Stimulated activated CD4-positive, alpha-beta T cell treated with anti-CD3 and anti-CD28 coated beads, Interleukin-1b, Interleukin-23, amount 100 ng/mL, for 48 hours (primary cell): Measurements from ENCODE around the gene ORM1.

ENCODE experiments used
- DNase-seq: peaks from one replicate; pipeline ENCODE4 v3.0.0-alpha.2; 2020

The ORM1 gene

DNA sequence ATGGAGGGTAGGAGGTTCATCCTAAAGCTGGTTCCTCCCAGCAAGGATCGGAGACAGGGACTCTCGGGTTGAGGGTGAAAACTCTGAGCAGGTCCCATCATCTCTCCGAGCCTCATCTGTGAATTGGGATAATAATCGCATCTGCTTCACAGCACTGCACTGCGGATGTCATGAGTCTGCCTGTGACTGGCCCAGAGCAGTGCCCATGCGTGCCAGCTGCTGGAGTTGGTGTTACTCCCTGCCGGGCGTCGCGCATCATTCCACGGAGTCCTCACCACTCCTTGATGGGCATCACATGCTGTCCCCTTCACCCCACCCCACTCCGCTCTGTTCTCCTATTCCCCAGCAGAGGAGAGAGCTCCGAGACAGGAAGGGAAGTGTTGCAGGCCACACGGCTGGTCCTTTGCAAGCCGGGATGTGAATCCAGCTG lies 35.1 kb upstream of the ORM1 start:
- no peak for DNase-seq

DNA sequence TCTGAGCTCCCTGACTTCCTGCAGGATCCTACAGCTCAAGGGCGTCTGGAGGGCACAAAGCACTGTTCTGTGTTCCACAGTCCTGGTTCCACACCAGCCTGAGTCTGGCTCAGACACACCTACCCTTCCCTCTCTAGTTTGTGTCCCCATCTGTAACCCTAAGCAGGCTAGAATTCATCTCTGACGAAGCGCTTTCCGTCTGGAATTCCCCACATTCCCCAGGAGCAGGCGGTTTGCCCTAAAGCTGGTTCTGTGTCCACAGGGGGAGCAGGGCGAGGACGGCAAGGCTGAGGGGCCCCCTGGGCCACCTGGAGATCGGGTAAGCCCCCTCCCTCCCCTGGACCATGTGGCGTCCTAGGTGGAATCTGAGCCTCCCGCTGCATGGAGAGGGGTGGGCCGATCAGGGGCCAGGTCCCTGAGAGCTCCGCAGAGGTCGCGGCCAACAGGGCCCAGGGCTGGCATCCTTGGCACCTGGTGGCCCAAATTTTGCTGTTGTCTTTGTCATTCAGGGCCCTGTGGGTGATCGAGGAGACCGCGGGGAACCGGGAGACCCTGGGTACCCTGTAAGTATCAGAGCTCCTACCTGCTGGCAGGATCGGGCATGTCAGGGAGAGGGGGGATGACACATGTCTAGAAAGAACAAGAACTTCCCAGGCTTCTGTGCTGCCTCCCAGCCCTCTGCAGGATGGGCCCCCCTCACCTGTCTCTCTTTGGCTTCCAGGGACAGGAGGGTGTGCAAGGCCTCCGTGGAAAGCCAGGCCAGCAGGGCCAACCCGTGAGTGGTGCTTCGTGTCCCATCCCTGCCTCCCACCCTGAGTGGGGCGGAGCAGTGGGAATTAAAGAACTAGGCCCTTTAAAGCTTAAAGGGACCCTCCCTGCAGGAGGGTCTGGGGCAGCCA lies 34.5 kb upstream of the ORM1 start:
- no peak for DNase-seq

DNA sequence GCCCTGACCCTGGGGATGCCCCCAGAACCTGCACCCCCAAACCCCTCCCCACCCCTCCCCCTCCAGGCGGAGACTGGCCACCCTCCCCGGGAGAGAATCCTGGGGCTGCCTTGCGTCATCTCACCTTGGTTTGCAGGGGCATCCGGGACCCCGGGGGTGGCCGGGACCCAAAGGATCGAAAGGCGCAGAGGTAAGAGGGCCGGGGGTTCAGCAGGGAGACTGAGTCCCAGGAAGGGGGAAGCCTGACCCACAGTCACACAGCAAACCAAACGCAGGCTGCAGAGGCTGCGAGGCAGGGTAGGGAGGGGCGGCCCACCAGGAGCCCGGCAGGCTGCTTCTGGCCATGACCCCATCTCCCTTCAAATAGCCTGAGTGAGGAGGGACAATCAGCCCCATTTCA lies 33.8 kb upstream of the ORM1 start:
- DNase-seq, result no peak

DNA sequence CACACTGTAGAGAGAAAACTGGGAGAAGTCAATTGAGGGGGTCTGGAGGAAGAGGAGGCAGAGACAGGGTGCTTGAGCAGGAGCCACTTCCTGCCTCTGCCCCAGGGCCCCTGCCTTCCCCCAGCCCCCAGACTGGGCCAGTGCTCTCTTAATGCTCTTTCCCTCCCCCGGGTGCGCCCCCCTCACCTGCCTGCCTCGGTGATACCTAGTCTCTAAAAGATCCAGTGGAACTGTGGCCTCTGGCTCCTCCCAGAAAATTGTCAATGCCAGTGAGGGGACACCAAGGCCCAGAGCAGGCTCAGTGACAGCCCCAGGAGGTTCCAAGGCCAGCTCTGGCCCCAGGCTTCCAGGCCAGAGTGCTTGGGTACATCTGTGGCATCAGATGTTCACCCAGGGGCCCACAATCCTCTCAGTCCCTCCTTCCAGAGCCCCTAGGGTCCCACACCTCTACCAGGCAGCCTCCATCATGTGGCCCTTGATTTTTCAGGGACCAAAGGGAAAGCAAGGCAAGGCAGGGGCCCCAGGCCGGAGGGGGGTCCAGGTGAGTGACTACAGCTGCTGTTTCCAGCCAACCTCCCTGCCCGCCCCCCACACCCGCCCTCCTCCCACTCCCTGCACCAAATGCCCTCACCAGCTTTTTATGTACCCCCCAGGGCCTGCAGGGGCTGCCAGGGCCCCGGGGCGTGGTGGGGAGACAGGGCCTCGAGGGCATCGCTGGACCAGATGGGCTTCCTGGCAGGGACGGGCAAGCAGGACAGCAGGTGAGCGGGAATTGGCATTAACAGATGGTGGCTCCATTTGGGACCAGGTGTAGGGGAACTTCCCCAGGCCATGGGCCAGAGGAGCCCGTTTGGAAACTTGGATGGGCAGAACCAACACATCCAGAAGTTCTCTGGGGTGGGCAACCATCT lies 33.1 kb upstream of the ORM1 start:
- no peak for DNase-seq

DNA sequence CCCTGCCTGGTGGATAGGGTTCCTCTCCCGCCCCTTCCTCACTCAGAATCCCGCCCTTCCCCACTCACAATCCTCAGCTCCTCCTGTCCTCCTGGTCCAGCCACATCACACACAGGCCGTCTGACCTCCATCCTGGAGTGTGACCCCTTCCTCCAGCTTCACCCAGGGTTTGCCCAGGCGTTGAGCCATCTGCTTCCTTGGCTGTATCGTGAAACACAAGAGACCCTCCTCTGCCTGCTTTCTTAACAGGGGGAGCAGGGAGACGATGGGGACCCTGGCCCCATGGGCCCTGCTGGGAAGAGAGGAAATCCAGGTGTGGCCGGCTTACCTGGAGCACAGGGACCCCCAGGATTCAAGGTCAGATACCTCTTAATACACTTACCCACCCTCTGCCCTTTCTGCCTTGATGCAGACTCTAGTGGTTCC lies 32.3 kb upstream of the ORM1 start:
- DNase-seq, result no peak

DNA sequence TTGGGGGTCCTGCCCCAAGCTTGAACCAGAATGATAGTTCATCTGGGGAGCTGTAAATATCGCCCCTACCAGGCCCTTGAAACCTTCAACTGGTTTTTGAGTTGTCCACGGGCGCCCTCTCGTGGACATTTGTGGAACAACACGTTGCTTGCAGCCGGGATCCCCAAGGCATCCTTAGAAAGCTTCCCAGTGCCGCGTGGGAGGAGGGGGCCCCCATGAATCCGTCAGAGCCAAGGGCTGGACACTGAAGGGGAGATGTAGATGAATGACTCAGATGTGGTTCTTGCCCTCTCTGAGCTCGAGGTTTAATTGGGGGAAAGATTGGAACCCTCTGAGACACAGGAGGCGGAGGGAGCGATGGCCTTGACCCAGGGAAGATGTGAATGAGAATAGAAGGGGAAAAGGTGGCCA lies 31.8 kb upstream of the ORM1 start:
- DNase-seq, result peak; percentile 58

DNA sequence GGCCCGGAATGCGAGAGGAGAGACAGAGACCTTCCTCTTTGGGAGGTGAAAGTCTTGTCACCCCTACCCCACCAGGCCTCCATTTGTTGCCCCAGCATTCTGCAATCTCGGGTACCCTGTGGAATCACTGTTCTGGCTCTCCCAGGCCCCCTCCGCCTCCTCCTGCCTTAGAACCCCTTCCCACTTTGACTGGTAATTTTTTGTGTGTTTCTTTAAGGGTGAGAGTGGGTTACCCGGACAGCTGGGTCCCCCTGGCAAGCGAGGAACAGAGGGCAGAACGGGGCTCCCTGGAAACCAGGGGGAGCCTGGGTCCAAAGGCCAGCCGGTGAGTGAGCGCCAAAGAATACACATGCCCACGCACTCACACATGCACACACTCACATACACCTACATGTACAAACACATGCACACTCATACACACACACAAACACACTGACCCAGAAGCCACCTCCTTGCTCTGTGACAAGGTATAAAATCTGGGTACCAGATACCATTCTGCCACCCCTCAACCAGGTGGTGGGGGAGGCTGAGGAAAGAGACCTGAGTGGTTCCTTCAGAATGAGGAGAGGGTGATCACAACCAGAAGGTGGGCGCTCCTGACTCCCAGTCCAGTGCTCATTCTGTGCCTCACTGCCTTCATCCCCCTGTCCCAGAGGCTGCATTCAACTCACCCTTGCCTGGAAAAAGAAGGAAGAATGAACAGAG lies 30.9 kb upstream of the ORM1 start:
- DNase-seq, result no peak

DNA sequence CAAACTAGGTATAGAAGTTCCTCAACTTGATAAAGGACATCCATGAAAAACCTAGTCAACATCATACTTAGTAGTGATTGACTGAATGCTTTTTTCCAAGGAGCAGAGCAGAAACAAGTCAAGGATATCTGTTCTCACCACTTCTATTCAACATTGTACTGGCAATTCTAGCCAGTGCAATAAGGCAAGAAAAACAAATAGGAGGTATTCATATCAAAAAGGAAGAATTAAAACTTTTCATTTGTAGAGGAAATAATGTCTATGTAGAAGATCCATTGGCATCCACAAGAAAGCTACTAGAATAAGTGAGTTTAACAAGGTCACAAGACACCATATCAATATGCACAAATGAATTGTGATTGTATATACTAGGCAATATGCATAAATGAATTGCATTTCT lies 28.2 kb upstream of the ORM1 start:
- DNase-seq, result no peak

DNA sequence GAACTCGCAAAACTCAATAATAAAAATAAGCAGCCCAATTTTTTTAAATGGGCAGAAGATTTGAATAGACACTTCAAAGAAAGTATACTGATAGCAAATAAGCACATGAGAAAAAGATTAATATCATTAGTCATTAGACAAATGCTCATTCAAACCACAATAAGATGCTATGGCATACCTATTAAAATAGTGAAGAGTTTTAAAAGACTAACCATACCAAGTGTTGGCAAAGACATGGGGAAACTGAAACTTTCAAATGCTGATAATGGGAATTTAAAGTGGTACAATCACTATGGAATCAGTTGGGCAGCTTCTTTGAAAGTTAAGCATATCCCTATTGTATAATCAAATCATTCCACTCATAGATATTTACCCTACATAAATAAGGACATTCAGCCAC lies 26.6 kb upstream of the ORM1 start:
- DNase-seq, result no peak

DNA sequence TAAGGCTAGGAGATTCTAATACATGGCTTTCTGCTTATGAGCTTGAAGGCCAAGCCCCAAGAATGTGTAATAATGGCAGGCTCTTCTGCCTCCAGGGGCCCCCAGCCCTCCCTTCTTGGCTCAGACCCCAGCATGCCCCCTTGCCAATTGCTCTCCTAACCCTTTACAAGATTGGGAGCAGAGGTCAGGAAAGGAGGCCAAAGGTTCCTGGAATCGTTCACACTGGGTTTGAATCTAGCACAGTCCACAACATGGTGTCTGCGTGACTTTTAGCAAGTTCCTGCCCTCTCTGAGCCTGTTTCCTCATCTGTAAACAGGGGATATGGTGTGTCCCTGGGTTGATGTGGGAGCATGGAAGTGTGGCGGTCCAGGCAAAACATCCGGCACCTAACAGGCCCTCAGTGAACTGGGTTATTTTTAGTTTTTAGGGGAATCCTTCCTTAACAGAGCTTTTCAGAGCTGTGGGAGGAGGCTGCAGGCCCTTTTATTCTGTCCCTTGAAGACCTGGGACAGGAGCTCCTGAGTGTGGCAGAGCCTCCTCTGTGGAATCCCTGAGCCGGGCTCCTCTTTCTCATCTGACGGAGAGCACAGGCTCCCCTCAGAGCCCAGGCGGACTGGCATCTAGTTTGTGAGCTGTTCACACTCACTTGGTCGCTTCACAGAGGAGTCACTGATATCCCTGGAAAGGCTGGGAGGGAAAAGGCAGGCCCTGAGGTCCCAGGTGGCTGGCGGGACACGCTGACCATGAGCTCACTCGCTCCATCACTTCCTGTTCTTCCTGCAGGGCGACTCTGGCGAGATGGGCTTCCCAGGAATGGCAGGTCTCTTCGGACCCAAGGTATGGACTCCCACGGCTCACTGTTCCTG lies 23.4 kb upstream of the ORM1 start:
- no peak for DNase-seq

DNA sequence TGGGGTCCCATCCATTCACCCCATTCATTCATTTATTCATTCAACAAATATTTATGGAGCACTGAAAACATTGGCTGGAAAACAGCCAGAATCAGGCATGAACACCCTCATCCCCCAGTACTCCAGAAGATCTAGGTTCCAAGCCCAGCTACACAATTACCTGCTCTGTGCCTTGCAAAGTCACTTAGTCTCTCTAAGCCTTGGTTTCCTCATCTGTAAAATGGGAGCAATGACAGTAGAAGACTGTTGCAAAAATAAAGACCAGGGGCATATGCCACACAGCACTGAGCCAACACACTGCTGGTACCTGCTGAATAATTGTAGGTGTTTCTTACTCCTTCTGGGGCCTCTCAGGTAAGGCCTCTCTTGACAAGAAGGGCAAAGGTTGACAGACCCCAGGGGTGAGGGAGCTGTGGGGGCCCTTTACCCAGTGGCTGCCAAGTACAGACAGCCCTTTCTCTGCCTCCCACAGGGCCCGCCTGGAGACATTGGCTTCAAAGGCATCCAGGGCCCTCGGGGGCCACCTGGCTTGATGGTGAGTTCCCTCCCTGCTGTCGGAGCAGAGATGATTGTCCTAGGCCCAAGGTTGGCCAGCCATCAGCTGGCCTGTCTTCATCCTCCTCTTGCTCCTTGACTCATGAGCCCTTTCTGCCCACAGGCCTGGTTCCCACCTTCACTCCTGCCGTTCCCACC lies 22.6 kb upstream of the ORM1 start:
- no peak for DNase-seq

DNA sequence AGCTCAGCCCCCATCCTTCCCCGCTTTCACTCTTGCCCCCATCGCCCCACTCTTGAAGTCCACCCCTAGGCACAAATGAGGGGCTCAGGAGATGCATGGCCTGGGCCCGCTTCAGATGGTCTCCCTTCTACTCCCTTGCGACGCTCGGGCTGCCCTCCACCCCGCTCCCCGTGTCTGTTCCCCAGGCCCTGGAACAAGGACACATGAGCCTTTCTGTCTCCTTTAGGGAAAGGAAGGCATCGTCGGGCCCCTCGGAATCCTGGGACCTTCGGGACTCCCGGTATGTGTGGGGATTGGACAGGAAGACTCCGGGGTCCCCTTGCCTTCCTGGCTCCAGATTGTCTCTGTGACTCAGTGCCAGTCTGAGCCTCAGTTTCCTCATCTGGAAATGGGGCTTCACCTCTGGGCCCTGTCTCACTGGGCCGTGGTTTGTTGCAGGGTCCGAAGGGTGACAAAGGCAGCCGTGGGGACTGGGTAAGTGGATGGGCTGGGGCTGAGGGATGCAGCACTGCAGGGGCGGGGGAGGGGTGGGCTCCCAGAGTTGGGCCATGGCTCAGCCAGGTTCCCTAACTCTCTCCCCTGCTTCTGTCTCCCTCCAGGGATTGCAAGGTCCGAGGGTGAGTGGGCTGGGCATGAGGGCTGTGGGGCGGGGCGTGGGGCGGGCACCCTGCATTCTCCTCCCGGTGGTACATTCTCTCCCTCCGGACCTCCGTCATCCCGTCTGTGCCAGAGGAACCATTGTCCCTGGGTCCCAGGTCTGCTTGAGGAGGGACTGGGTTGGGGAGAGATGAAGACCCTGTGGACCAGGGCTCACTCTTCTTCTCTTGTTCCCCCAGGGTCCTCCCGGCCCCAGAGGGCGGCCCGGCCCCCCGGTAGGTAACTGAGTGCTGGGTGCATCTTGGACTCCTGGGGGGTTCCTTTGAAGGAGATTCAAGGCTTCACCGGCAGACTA lies 21.8 kb upstream of the ORM1 start:
- no peak for DNase-seq

DNA sequence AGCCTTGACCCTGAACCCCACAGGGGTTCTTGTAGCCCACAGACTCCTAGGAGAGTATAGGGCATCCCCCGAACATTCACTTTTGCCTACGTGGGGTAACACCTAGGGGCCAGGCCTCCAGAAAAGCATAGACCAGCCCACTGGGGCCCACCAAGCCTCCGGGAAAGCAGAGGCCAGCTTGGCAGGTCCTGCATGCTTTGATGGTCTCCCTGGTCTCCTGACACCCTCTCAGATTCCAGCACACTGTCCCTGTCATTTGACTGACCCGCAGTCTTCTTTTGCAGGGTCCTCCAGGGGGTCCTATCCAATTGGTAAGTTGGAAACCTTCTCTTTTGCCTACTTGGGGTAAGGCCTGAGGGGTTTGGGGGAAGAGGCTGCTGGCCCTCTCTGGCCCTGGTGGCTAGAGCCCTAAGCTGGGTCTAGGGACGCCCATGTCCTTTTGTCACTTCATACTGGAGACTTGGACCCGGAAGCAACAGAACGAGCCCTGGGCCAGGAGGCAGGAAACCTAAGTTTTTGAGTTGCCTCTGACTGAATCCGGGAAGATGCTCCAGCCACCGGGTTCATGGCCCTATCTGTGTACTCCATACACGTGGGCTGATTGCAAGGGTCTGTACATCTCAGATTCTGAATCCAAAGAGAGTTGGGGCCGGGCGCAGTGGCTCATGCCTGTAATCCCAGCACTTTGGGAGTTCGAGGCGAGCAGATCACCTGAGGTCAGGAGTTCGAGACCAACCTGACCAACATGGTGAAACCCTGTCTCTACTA lies 20.9 kb upstream of the ORM1 start:
- DNase-seq, result no peak

DNA sequence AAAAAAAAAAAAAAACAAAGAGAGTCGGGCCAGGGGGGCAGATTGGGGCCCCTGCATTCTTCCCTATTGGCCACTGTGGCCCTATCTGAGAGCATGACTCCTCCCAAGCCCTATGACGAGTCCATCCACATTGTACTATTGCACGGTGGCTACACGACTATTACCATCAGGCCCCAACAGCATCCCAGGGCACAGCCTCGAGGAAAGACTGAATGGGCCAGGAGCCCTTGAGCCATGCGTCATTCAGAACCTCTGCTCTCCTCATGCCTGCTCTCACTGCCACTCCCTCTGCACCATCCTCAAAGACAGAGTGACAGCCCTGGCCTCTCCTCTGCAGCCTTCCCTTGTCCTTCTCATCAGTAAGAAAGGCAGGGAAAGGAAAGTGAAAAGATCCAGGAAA lies 20.2 kb upstream of the ORM1 start:
- no peak for DNase-seq

DNA sequence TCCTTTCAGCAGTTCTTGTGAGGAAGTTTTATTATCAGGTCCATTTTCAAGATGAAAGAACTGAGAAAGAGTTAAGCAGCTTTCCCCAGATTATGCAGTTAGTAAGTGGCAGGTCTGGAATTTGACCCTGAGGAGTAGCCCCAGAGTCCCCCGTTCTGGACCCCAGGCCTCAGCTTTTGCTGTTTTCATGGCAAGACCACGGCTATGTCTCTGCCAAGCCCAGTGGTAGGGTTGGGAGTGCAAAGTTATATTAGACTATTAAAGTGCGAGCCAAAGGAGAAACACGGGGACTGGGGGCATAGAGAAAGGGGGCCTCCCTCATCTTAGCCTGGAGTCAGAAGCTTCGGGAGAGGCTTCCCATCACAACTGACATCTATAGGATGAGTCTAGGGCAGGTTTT lies 19.3 kb upstream of the ORM1 start:
- DNase-seq, result no peak

DNA sequence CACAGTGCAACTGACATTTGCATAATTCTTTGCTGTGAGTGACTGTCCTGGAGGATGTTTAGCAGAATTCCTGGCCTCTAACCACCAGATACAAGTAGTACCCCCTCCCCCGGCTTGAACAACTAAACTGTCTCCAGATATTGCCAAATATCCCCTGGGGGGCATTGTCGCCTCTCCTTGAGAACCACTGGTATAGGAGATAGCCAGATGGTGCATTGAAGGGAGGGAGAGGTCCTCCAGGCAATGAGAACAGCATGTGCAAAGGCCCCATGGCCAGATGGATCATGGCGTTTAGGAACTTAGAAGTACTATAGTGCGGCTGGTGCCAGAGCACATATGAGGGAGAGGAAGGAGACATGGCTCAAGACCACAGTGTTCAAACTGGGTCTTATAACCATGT lies 18.9 kb upstream of the ORM1 start:
- DNase-seq, result no peak

DNA sequence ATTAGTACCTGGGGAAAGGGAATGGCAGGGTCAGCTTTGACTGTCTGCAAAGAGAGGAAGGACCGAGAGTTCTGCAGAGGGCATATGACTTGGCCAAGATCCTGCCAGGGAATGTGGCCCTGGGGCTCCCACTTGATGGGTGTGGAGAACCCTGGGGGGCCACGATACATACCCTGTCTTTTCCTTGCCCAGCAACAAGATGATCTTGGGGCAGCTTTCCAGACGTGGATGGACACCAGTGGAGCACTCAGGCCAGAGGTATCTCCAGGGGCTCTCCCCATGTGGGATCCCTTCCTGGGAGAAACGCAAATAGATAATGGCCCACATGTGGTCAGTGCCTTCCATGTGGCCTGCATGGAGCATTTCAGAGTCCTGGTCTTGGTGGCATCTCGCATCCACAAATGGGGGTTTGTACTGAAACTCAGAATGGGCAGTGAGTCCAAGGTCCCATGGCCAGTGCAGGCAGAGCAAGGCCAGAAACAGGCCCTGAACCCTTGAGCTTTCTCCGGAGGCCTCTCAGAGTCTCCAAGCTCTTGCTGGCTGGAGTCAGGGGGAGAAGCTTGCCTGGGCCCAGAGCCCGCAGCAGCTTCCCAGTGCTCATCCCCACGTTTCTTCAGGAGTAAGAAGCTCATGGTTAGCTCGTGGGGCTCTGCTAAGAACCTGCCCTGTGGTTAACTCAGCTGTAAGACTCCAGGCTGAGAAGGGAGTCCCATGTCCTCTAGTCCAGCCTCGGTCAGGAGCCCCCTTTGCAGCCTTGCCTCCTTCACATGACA lies 18.3 kb upstream of the ORM1 start:
- no peak for DNase-seq

DNA sequence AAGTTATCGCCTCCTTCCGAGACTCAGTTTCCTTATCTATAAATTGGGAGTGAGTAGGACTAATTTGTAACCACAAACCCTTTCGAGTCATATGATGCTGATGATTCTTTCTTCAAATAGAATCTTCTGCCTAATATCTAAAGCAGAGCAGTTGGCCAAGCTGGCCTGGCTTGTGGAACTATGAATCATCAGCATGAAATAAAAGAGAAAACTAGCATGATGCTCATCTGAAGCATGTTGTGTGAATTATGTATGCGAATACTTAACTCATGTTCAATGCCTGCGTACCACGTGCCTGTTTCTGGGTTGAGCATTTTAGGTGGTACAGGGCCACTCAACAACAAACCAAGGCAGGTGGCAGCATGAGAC lies 15.0 kb upstream of the ORM1 start:
- DNase-seq, result no peak
